Measurements from ENCODE around the gene GSTA1.
"Not testable (repeated sequence)": the region's sequence is repeated elsewhere in the genome, so short reads cannot be mapped to it uniquely, and the experiment has no call there.

- not testable (repeated sequence) for TF ChIP-seq CTCF, MYC (IDR thresholded peaks at IDR 0.05; ENCODE audit: low read depth, low read length)
Observed at GRCh38 chr6:52757651-52758338, 45.8 kb downstream of the GSTA1 start.

All from NB4 (cell line).